ENCODE results near the gene KIFAP3. TPM values are rescaled to one million over a fixed set of nuclear protein-coding genes. Genes with fewer than 3 reads are reported as not detected.

Gene KIFAP3
- total RNA-seq, 4 donors from 2014 or later = 15.5 to 25.0 (median 18.0) TPM

GRCh38 chr1:169968174-169968573 is 106.3 kb downstream of the KIFAP3 start:
- Histone ChIP-seq H3K9me3 (no peaks in the 10 kb centered on the region), H3K4me1 (no peaks in the 10 kb centered on the region), H3K36me3 (peaks cover 0 to 4% of the 10 kb centered on the region in 2 donors), H3K27me3 (no peaks in the 10 kb centered on the region), H3K27ac (no peak overlapping the region), H3K4me3 (no peak overlapping the region)
- in situ Hi-C loops (cut with MboI; ENCODE audit: low sequenced_read_pairs in 4 of 4) (no loop called here), intact Hi-C loops (cut with DNase I; ENCODE audit: low total_unique reads) (no loop called here)
- ATAC-seq = no peak
- no peak for DNase-seq
- TF ChIP-seq POLR2A (IDR thresholded peaks at IDR 0.05) = no peak
- TF ChIP-seq CTCF (IDR thresholded peaks at IDR 0.05 in 4 of 5, conservative IDR thresholded peaks at IDR 0.05 in 1 of 5) = no peak

GRCh38 chr1:169964206-169964605 is 110.3 kb downstream of the KIFAP3 start:
- Histone ChIP-seq H3K27me3 (no peaks in the 10 kb centered on the region), H3K4me3 (no peak overlapping the region), H3K36me3 (no peaks in the 10 kb centered on the region), H3K4me1 (no peaks in the 10 kb centered on the region), H3K27ac (no peak overlapping the region), H3K9me3 (no peaks in the 10 kb centered on the region)
- DNase-seq = no peak
- no peak for ATAC-seq
- intact Hi-C loops (cut with DNase I; ENCODE audit: low total_unique reads) = no loop called here
- TF ChIP-seq POLR2A (IDR thresholded peaks at IDR 0.05) = no peak
- in situ Hi-C loops (cut with MboI; ENCODE audit: low sequenced_read_pairs in 4 of 4) = no loop called here

- Histone ChIP-seq H3K9me3 (no peaks in the 10 kb centered on the region), H3K4me1 (no peaks in the 10 kb centered on the region), H3K36me3 (no peaks in the 10 kb centered on the region), H3K27me3 (no peaks in the 10 kb centered on the region), H3K27ac (no peak overlapping the region), H3K4me3 (no peak overlapping the region)
- TF ChIP-seq POLR2A (IDR thresholded peaks at IDR 0.05) (no peak), CTCF (IDR thresholded peaks at IDR 0.05 in 4 of 5, conservative IDR thresholded peaks at IDR 0.05 in 1 of 5) (no peak)
- in situ Hi-C loops (cut with MboI; ENCODE audit: low sequenced_read_pairs in 4 of 4) = no loop called here
- intact Hi-C loops (cut with DNase I; ENCODE audit: low total_unique reads) = no loop called here
- ATAC-seq (no peak), DNase-seq (no peak)
Measured at GRCh38 chr1:169959686-169960085, 114.8 kb downstream of the KIFAP3 start.

GRCh38 chr1:169958987-169959386 is 115.5 kb downstream of the KIFAP3 start:
- Histone ChIP-seq H3K27me3 (no peaks in the 10 kb centered on the region), H3K4me3 (no peak overlapping the region), H3K27ac (no peak overlapping the region), H3K9me3 (no peaks in the 10 kb centered on the region), H3K4me1 (no peaks in the 10 kb centered on the region), H3K36me3 (peaks cover 0 to 6% of the 10 kb centered on the region in 2 donors)
- ATAC-seq (no peak), DNase-seq (no peak)
- in situ Hi-C loops (cut with MboI; ENCODE audit: low sequenced_read_pairs in 4 of 4) = no loop called here
- intact Hi-C loops (cut with DNase I; ENCODE audit: low total_unique reads) = no loop called here
- TF ChIP-seq POLR2A (IDR thresholded peaks at IDR 0.05) = no peak
- TF ChIP-seq CTCF (IDR thresholded peaks at IDR 0.05 in 4 of 5, conservative IDR thresholded peaks at IDR 0.05 in 1 of 5) = no peak

GRCh38 chr1:169957884-169958283 is 116.6 kb downstream of the KIFAP3 start:
- in situ Hi-C loops (cut with MboI; ENCODE audit: low sequenced_read_pairs in 4 of 4) (no loop called here), intact Hi-C loops (cut with DNase I; ENCODE audit: low total_unique reads) (no loop called here)
- TF ChIP-seq POLR2A (IDR thresholded peaks at IDR 0.05) (no peak), CTCF (IDR thresholded peaks at IDR 0.05 in 4 of 5, conservative IDR thresholded peaks at IDR 0.05 in 1 of 5) (no peak)
- Histone ChIP-seq H3K4me1 (no peaks in the 10 kb centered on the region), H3K36me3 (peaks cover 0 to 9% of the 10 kb centered on the region in 2 donors), H3K27me3 (no peaks in the 10 kb centered on the region), H3K9me3 (no peaks in the 10 kb centered on the region), H3K27ac (no peak overlapping the region), H3K4me3 (no peak overlapping the region)
- ATAC-seq (no peak), DNase-seq (no peak)
